Endothelial cell of umbilical vein (primary cell): ENCODE measurements around the gene HRH3. TPM values are rescaled to one million over a fixed set of nuclear protein-coding genes. Genes with fewer than 3 reads are reported as not detected.

Source experiments
- BruUV-seq: library from RNA; stranded (reverse); fragments of 400-500 nt; replicated peaks from 2 replicates; lab custom pipeline; 2021; lab: Mats Ljungman, UMichigan
- CTCF ChIA-PET: fragments of 300-600, 350-600 bp; sonication (Branson Sonifier 250); formaldehyde crosslinking; loops from one replicate; lab custom pipeline; 2021; ENCODE audit warnings: antibody characterized with exemption, inconsistent platforms; lab: Charles Lee
- POLR2A ChIA-PET: fragments of 300-600, 350-600 bp; sonication (Branson Sonifier 250); formaldehyde crosslinking; loops from one replicate; lab custom pipeline; 2021; ENCODE audit warnings: antibody characterized with exemption, inconsistent platforms; lab: Charles Lee
- DNase-seq: peaks from one replicate; pipeline ENCODE4 v3.0.0-alpha.2; 2011; ENCODE audit warnings: low read depth, low spot score
- FAIRE-seq: peaks from 2 replicates; lab custom pipeline; 2011; peaks lifted over from hg19 to GRCh38; lab: Jason Lieb, UNC
- H2AFZ ChIP-seq: 2 replicates; pipeline ENCODE4 v1.6.0; 2012; ENCODE audit warnings: low read depth, low read length, control low read depth, inconsistent platforms
- H3K27ac ChIP-seq: 2 replicates; pipeline ENCODE4 v1.5.1; 2011; ENCODE audit warnings: low read depth, mild to moderate bottlenecking, control low read depth, low read length, moderate library complexity; ENCODE audit not compliant: insufficient read depth
- H3K27me3 ChIP-seq, 2 experiments: 2 replicates each; pipeline versions ENCODE4 v1.6.0 to v1.6.1; 2011; ENCODE audit warnings: low read length in 2 of 2, mixed read lengths in 1 of 2; ENCODE audit not compliant: control insufficient read depth in 2 of 2, insufficient read depth in 2 of 2
- H3K36me3 ChIP-seq, 2 experiments: 2 replicates in 1 of 2; 3 replicates in 1 of 2; pipeline ENCODE4 v1.5.1; 2011; ENCODE audit warnings: low read length in 2 of 2, mild to moderate bottlenecking in 1 of 2, moderate library complexity in 1 of 2; ENCODE audit not compliant: control insufficient read depth in 2 of 2, insufficient read depth in 2 of 2; ENCODE audit errors: extremely low read depth in 1 of 2
- H3K4me1 ChIP-seq: 3 replicates; pipeline ENCODE4 v1.5.1; 2011; ENCODE audit warnings: mild to moderate bottlenecking, low read length; ENCODE audit not compliant: control insufficient read depth, insufficient read depth; ENCODE audit errors: extremely low read depth
- H3K4me2 ChIP-seq: 2 replicates; pipeline ENCODE4 v1.6.1; 2011; ENCODE audit warnings: low read length, control low read depth, mixed read lengths; ENCODE audit not compliant: insufficient read depth
- H3K4me3 ChIP-seq, 3 experiments: fragments of 200-600 bp in 1 of 3; sonication (generic), shearing (Covaris generic) in 1 of 3; replicated peaks in 1 of 3; 2 replicates each; pipeline ENCODE4 v1.5.1; 2011 to 2016; ENCODE audit warnings: control low read depth in 3 of 3, low read length in 3 of 3, mild to moderate bottlenecking in 2 of 3, inconsistent platforms in 1 of 3, low read depth in 1 of 3, moderate library complexity in 1 of 3; ENCODE audit not compliant: insufficient read depth in 1 of 3
- H3K79me2 ChIP-seq: 2 replicates; pipeline ENCODE4 v1.6.0; 2012; ENCODE audit warnings: low read length, inconsistent platforms; ENCODE audit not compliant: control insufficient read depth, insufficient read depth
- H3K9ac ChIP-seq: replicated peaks from 2 replicates; pipeline ENCODE3; 2011; ENCODE audit warnings: low read length, control low read depth; ENCODE audit not compliant: insufficient read depth; ENCODE audit errors: extremely low read depth
- H3K9me1 ChIP-seq: replicated peaks from 3 replicates; pipeline ENCODE4 v1.6.0; 2011; ENCODE audit warnings: mild to moderate bottlenecking, low read length; ENCODE audit not compliant: control insufficient read depth, insufficient read depth; ENCODE audit errors: extremely low read depth
- H3K9me3 ChIP-seq: replicated peaks from 2 replicates; pipeline ENCODE4 v1.5.1; 2012; ENCODE audit warnings: low read length, inconsistent platforms; ENCODE audit not compliant: control insufficient read depth, insufficient read depth
- H4K20me1 ChIP-seq: replicated peaks from 2 replicates; pipeline ENCODE3; 2011; ENCODE audit warnings: mild to moderate bottlenecking, low read length; ENCODE audit not compliant: control insufficient read depth, insufficient read depth; ENCODE audit errors: extremely low read depth
- CTCF ChIP-seq, 2 donors: IDR thresholded peaks; 1 replicate in 1 of 2; 2 replicates in 1 of 2; pipeline ENCODE4 v1.5.1; 2011; ENCODE audit warnings: low read length in 2 of 2, mild to moderate bottlenecking in 2 of 2, moderate library complexity in 2 of 2, control low read depth in 1 of 2, inconsistent platforms in 1 of 2, low read depth in 1 of 2; ENCODE audit not compliant: insufficient read depth in 1 of 2; ENCODE audit errors: extremely low read depth in 1 of 2
- EZH2 ChIP-seq: IDR thresholded peaks from 2 replicates; pipeline ENCODE4 v1.6.1; 2012; ENCODE audit warnings: borderline replicate concordance, low read depth, mild to moderate bottlenecking, moderate library complexity, low read length, inconsistent platforms; ENCODE audit not compliant: severe bottlenecking
- FOS ChIP-seq: IDR thresholded peaks from 2 replicates; pipeline ENCODE4 v1.6.1; 2011; ENCODE audit warnings: mild to moderate bottlenecking, low read length, moderate library complexity, borderline replicate concordance; ENCODE audit not compliant: insufficient read depth
- GATA2 ChIP-seq: IDR thresholded peaks from 2 replicates; pipeline ENCODE4 v1.7.0; 2011; ENCODE audit warnings: low read depth, mild to moderate bottlenecking, moderate library complexity, mixed read lengths, low read length; ENCODE audit not compliant: insufficient read length, insufficient read depth
- JUN ChIP-seq: IDR thresholded peaks from 2 replicates; pipeline ENCODE4 v1.6.1; 2011; ENCODE audit warnings: borderline replicate concordance, low read depth; ENCODE audit not compliant: insufficient read length, insufficient read depth
- MAX ChIP-seq: IDR thresholded peaks from 2 replicates; pipeline ENCODE4 v1.6.1; 2011; ENCODE audit not compliant: insufficient read depth, insufficient read length
- MYC ChIP-seq: IDR thresholded peaks from one replicate; pipeline ENCODE4 v1.6.1; 2011; ENCODE audit warnings: mild to moderate bottlenecking, low read depth, low read length
- POLR2A ChIP-seq: IDR thresholded peaks from 2 replicates; pipeline ENCODE4 v1.6.1; 2012; ENCODE audit warnings: low read depth, mild to moderate bottlenecking, control low read depth, low read length
- POLR2AphosphoS5 ChIP-seq: IDR thresholded peaks from 2 replicates; pipeline ENCODE4 v1.6.1; 2012; ENCODE audit warnings: low read depth, mild to moderate bottlenecking, control low read depth, low read length, moderate library complexity; ENCODE audit not compliant: insufficient read depth
- dilution Hi-C: fragments of 300-500 bp; cut with MboI; formaldehyde crosslinking; loops from one replicate; pipeline ENCODE4 v1.15.0; 2019; ENCODE audit warnings: low sequenced_read_pairs; ENCODE audit not compliant: extremely low pct_ligation_motif_present
- intact Hi-C: fragments of 100-400 bp; cut with micrococcal nuclease; formaldehyde crosslinking; loops from one replicate; pipeline ENCODE4 v1.10.0; 2022
- polyA plus RNA-seq, 4 experiments: library from polyadenylated mRNA; depleted of rRNA in 3 of 4; stranded (reverse) in 3 of 4; unstranded in 1 of 4; fragments of >200 nt; gene quantifications; 2 replicates each; pipeline versions ENCODE4 v1.2.1 to v1.2.3, GENCODE V29; 2011 to 2012; ENCODE audit warnings: missing spikeins in 1 of 4
- total RNA-seq: library from RNA; stranded (reverse); gene quantifications from 2 replicates; pipeline ENCODE4 v1.2.3, GENCODE V29; 2021

HRH3 gene
- total and polyA plus RNA-seq, 2 donors (not counting 3 experiments of a cell fraction or from before 2014, with no cell fraction given): not detected

DNA sequence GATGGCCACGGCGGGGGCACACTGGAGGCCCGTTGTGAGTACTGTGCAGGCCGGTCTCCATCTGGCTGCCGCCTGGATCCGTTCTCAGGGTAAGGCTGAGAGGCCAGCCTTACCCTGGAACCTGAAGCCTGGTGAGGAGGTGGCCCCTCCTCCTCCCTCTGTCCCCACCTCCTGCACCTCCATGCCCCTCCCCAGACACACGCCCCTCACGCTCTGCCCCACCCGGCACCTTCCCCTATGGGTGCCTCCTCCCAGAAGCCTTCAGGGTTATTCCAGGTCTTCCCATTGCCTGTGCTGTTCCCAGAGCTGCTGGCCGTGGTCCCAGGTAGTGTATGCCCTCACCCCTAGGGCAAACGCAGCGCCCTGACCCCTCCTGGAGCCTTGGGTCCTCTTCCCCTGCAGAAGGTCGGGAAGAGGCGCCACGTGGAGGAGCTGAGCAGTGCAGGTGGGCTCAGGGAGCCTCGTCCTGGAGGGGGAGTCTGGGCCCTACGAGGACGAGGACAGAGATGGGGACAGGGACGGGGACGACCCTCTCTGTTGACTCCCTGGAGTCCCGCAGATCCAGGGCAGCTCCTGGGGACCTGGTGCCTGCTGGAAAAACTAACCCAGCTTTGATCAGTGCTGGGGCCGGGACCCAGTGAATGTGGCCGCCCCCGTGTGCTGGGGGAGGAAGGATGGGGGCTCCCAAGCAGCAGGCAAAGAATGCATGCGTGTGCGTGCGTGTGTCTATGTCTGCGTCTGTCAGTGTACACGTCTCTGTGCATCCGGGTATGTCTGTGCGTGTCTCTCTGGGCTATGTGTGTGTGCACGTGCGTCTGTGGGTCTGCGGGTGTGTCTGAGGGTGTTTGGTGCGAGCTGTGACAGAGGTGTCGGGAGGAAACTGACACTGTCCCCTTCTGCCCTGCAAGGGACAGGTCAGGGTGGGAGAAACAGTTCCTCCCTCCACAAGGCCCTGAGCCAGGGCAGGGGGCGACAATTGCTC, 8.2 kb upstream of the HRH3 start:
- H3K9me3 ChIP-seq: no peaks in the 10 kb centered on the region
- no peaks in the 10 kb centered on the region for H4K20me1 ChIP-seq
- no peak overlapping the region for H3K4me2 ChIP-seq
- no peaks in the 10 kb centered on the region for H3K36me3 ChIP-seq
- no peak overlapping the region for H3K4me3 ChIP-seq
- no peak overlapping the region for H2AFZ ChIP-seq
- no peaks in the 10 kb centered on the region for H3K27me3 ChIP-seq
- intact Hi-C loops (no loop called here), dilution Hi-C loops (no loop called here)
- TF ChIP-seq CTCF (IDR thresholded peaks at IDR 0.05; ENCODE audit: extremely low read depth in 1 of 2, insufficient read depth in 1 of 2, low read depth in 1 of 2, low read length in 2 of 2) (no peak), EZH2 (no peak), POLR2AphosphoS5 (no peak), MYC (no peak), JUN (no peak), GATA2 (no peak), FOS (no peak), MAX (no peak), POLR2A (no peak)
- DNase-seq (no peak), FAIRE-seq (no peak)
- POLR2A ChIA-PET: no interaction called here
- H3K79me2 ChIP-seq: no peaks in the 10 kb centered on the region
- no peaks in the 10 kb centered on the region for H3K9me1 ChIP-seq
- CTCF ChIA-PET: no interaction called here
- no peak overlapping the region for H3K27ac ChIP-seq
- H3K4me1 ChIP-seq: no peaks in the 10 kb centered on the region
- BruUV-seq: no TSS peak
- H3K9ac ChIP-seq: no peak overlapping the region
